ENCODE results near the gene LAMA5. TPM values are rescaled to one million over a fixed set of nuclear protein-coding genes. Genes with fewer than 3 reads are reported as not detected.

Gene LAMA5
- total RNA-seq, 1 donor from 2014 or later, result 35.0 TPM

DNA sequence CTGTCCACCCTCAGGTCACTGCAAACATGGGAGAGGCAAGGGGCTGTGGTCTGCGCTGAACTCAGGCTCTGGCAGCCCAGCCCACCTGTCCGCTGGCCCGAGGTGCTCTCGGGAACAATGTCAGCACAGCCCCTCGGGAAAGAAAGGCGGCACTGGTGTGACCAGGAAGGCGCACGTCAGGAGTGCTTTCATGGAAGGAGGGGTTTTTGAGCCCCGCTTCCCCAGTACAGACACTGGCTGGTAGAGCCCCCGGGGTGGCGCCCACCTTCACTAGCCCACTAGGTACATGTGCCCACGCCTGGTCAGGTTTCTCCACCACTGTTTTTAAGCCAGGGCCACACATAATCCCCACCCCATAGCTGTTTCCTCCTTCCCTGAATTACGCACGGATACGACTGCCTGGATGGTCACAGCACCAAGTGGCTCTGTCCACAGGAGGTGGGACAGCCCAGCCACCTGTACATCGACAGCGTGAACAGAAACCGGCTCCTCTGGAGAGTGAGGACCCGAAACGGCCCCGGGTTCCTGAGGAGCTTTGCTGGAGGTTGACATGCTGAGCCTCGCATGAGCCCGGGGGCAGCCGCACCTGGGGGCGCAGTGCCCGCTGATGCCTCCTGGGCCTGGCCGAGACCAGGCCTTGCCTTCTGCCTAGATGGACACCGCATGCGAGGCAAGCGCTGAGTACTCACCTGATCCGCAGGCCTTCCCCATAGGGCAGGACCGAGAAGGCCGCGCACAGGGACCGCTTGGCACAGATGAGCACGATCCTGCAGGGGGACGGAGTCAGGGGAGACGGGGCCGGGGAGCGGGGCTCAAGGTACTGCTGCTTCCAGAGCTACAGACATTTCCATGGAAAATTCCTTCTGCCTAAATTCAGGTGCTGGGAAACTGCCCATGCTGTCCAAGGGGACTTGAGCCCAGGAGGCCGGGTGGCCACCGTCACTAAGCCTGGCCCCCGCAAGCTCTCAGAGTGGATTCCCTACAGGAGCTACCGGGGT lies 27.4 kb upstream of the LAMA5 start:
- TF ChIP-seq, protein P1, sequence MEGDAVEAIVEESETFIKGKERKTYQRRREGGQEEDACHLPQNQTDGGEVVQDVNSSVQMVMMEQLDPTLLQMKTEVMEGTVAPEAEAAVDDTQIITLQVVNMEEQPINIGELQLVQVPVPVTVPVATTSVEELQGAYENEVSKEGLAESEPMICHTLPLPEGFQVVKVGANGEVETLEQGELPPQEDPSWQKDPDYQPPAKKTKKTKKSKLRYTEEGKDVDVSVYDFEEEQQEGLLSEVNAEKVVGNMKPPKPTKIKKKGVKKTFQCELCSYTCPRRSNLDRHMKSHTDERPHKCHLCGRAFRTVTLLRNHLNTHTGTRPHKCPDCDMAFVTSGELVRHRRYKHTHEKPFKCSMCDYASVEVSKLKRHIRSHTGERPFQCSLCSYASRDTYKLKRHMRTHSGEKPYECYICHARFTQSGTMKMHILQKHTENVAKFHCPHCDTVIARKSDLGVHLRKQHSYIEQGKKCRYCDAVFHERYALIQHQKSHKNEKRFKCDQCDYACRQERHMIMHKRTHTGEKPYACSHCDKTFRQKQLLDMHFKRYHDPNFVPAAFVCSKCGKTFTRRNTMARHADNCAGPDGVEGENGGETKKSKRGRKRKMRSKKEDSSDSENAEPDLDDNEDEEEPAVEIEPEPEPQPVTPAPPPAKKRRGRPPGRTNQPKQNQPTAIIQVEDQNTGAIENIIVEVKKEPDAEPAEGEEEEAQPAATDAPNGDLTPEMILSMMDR (conservative IDR thresholded peaks at IDR 0.05), result no peak
- Mint-ChIP-seq H3K9me3 (no peaks in the 10 kb centered on the region), H3K27ac (ENCODE audit: unreplicated experiment) (no peak overlapping the region), H3K27me3 (ENCODE audit: low read depth) (no peaks in the 10 kb centered on the region), H3K4me1 (no peaks in the 10 kb centered on the region), H3K4me3 (peak overlapping the region; percentile 34), H3K36me3 (ENCODE audit: low read depth) (peaks cover 9% of the 10 kb centered on the region)
- DNase-seq (ENCODE audit: low read depth, low spot score), result no peak

DNA sequence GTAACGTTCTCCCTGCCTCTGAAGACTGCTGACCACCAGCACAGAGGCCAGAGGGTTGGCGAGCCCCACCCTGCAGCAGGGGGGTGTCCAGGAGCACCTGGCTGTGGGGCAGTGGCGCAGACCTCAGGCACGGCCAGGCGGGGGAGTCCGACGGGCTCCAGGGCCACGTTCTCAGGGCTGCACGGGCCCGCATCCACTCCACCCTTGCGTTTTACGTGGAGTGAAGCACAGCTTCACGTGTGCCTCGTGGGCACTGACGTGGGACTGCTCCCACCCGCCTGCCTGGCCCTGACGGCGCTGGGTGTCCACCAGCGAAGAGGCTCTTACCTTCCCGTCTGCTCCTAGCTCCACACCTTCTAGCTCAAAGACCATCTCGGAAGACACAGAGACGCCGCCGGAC lies 26.7 kb upstream of the LAMA5 start:
- peaks cover 13% of the 10 kb centered on the region for H3K36me3 Mint-ChIP-seq (ENCODE audit: low read depth)
- TF ChIP-seq, protein P1 (conservative IDR thresholded peaks at IDR 0.05), result no peak
- DNase-seq (ENCODE audit: low read depth, low spot score), result no peak
- H3K4me3 Mint-ChIP-seq, result no peak overlapping the region
- no peak overlapping the region for H3K27ac Mint-ChIP-seq (ENCODE audit: unreplicated experiment)
- H3K9me3 Mint-ChIP-seq, result no peaks in the 10 kb centered on the region
- no peaks in the 10 kb centered on the region for H3K27me3 Mint-ChIP-seq (ENCODE audit: low read depth)
- peaks cover 6% of the 10 kb centered on the region for H3K4me1 Mint-ChIP-seq

DNA sequence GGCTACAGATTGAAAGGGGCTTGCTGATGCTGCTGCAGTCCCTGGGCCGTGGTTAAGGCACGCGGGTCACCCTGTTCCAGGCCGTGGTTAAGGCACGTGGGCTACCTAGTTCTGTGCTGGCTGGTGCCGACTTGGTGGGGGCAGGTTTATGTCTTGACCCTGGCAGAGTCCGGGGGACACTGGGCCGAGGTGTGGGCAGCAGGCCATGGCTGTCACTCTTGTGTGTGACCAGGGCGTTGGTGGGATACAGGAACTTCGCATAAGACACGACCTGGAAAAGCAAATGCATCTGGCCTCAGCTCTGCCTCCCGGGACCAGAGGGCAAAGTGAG lies 26.2 kb upstream of the LAMA5 start:
- TF ChIP-seq, protein P1 (conservative IDR thresholded peaks at IDR 0.05), result no peak
- Mint-ChIP-seq H3K27ac (ENCODE audit: unreplicated experiment) (no peak overlapping the region), H3K27me3 (ENCODE audit: low read depth) (no peaks in the 10 kb centered on the region), H3K4me3 (no peak overlapping the region), H3K4me1 (peaks cover 11% of the 10 kb centered on the region), H3K9me3 (no peaks in the 10 kb centered on the region), H3K36me3 (ENCODE audit: low read depth) (peaks cover 13% of the 10 kb centered on the region)
- no peak for DNase-seq (ENCODE audit: low read depth, low spot score)

DNA sequence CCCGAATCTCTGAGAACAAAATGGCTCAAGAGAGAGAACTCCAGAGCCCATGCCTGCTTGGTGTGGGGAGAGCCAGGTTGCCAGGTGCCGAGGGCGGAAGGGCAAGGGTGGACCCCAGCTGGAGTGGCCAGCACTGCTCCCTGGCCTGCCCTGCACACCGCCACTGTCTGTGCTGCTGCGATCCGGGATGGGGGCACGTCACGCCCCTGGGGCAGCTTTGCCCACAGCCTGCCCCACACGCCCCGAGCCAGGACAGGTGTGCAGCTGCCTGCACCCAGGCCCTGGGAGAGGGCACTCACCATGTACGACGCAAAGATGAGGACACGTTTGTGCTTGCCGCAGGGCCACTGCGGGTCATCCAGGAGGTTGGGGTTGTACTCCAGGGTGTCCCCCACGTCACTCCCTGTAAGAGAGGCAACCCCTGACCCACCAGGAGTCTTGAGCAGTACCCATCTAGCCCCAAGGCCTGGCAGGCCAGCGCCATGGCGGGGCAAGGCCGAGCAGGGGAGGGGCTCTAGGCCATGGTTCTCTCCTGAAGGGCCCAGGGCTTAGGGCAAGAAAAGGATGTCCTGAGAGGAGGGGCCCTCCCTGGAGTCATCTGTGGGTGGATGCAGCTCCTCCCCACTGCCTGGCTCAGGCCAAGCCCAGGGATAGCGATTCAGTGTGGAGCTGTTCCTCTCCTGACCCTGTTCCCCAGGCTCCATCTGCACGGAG lies 25.7 kb upstream of the LAMA5 start:
- TF ChIP-seq, protein P1 (conservative IDR thresholded peaks at IDR 0.05), result no peak
- Mint-ChIP-seq H3K4me1 (peaks cover 16% of the 10 kb centered on the region), H3K36me3 (ENCODE audit: low read depth) (peaks cover 10% of the 10 kb centered on the region), H3K4me3 (peak overlapping the region; percentile 41), H3K27me3 (ENCODE audit: low read depth) (no peaks in the 10 kb centered on the region), H3K27ac (ENCODE audit: unreplicated experiment) (no peak overlapping the region), H3K9me3 (no peaks in the 10 kb centered on the region)
- DNase-seq (ENCODE audit: low read depth, low spot score), result no peak

DNA sequence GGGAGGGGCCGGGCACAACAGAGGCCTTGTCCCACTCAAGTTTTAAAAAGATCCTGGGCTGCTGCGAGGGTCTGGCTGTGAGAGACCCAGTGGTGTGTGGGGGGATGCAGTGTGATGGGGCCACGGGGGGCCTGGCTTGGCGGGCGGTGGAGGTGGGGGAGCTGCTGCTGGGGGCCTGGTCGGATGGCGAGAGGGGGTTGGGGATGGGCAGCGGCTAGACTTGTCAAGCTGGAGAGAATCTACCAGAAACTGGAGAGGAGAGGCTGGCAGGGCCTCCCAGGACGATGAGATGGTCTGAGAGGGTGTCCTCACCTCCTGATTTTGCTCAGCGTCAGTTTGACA lies 24.9 kb upstream of the LAMA5 start:
- Mint-ChIP-seq H3K4me1 (peaks cover 21% of the 10 kb centered on the region), H3K27ac (ENCODE audit: unreplicated experiment) (no peak overlapping the region), H3K27me3 (ENCODE audit: low read depth) (no peaks in the 10 kb centered on the region), H3K9me3 (no peaks in the 10 kb centered on the region), H3K36me3 (ENCODE audit: low read depth) (peaks cover 4% of the 10 kb centered on the region), H3K4me3 (no peak overlapping the region)
- TF ChIP-seq, protein P1 (conservative IDR thresholded peaks at IDR 0.05), result no peak
- no peak for DNase-seq (ENCODE audit: low read depth, low spot score)
